Osteocyte (in vitro differentiated cells): Measurements from ENCODE around the gene BPIFB6. TPM values are rescaled to one million over a fixed set of nuclear protein-coding genes. Genes with fewer than 3 reads are reported as not detected.

Experiments
- DNase-seq: peaks from one replicate; pipeline ENCODE4 v3.0.0; 2021; ENCODE audit warnings: mixed read lengths; ENCODE audit not compliant: unreplicated experiment; ENCODE audit errors: extremely low spot score
- H3K27ac Mint-ChIP-seq: one replicate; pipeline ENCODE4 v1.8.0; 2021; ENCODE audit warnings: mild to moderate bottlenecking, mixed read lengths; ENCODE audit not compliant: unreplicated experiment
- H3K27me3 Mint-ChIP-seq: one replicate; pipeline ENCODE4 v1.8.0; 2021; ENCODE audit warnings: mixed read lengths; ENCODE audit not compliant: unreplicated experiment
- H3K36me3 Mint-ChIP-seq: one replicate; pipeline ENCODE4 v1.8.0; 2021; ENCODE audit warnings: mixed read lengths; ENCODE audit not compliant: unreplicated experiment
- H3K4me1 Mint-ChIP-seq: one replicate; pipeline ENCODE4 v1.8.0; 2021; ENCODE audit warnings: mixed read lengths; ENCODE audit not compliant: unreplicated experiment
- H3K4me3 Mint-ChIP-seq: one replicate; pipeline ENCODE4 v1.8.0; 2021; ENCODE audit warnings: mild to moderate bottlenecking, moderate library complexity, mixed read lengths; ENCODE audit not compliant: unreplicated experiment
- H3K9me3 Mint-ChIP-seq: one replicate; pipeline ENCODE4 v1.8.0; 2021; ENCODE audit warnings: mixed read lengths; ENCODE audit not compliant: unreplicated experiment
- CTCF ChIP-seq: fragments of 200-600 bp; sonication (generic); IDR thresholded peaks from 2 replicates; pipeline ENCODE4 v1.5.0; 2021; ENCODE audit warnings: antibody characterized with exemption, mild to moderate bottlenecking, moderate library complexity
- total RNA-seq: library from RNA; stranded (reverse); gene quantifications from 2 replicates; pipeline ENCODE4 v1.2.1, GENCODE V29; 2021

BPIFB6 gene
- total RNA-seq, 1 donor from 2014 or later = not detected

GRCh38 chr20:33083544-33084340, 52.3 kb downstream of the BPIFB6 start:
- Mint-ChIP-seq H3K36me3 (no peaks in the 10 kb centered on the region), H3K27ac (no peak overlapping the region), H3K9me3 (no peaks in the 10 kb centered on the region), H3K27me3 (peaks cover 7% of the 10 kb centered on the region), H3K4me1 (no peaks in the 10 kb centered on the region), H3K4me3 (no peak overlapping the region)
- no peak for DNase-seq
- TF ChIP-seq CTCF = no peak

- H3K27me3 Mint-ChIP-seq = peaks cover 7% of the 10 kb centered on the region
- TF ChIP-seq CTCF = no peak
- DNase-seq = no peak
These were observed 53.3 kb downstream of the BPIFB6 start for GRCh38 chr20:33084722-33085121.

DNA sequence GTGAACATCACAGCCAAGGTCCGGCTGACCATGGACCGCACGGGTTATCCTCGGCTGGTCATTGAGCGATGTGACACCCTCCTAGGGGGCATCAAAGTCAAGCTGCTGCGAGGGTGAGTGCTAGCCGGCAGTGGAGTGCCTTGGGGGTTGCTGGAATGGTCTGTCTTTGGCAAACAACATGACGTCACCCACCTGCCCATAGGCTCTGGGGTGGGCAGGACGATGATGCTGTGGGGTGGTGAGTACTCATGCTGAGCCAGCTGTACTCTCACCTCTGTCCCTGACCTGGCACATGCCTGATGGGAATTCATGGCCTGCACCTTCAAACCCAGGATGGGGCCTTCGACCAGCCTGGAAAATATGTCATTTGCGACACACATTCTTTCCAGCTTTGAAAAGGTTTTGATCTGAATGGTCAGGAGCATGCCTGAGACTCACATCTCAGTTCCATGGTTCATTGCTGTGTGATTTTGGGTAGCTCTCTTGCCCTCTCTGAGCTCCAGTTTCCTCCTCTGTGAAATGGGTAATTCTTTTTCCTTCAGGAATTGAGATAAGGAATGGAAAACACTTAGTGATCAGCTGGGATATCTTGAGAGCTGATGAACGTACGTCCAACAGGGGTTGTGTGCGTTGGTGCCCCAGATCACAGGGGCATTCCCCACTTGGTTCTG, 54.7 kb downstream of the BPIFB6 start:
- Mint-ChIP-seq H3K27ac (no peak overlapping the region), H3K27me3 (peaks cover 2% of the 10 kb centered on the region), H3K4me1 (no peaks in the 10 kb centered on the region), H3K36me3 (no peaks in the 10 kb centered on the region), H3K9me3 (no peaks in the 10 kb centered on the region), H3K4me3 (no peak overlapping the region)
- DNase-seq = no peak
- no peak for TF ChIP-seq CTCF

More at GRCh38 chr20:33084722-33085121, 53.3 kb downstream of the BPIFB6 start:
- Mint-ChIP-seq H3K27ac (no peak overlapping the region), H3K4me1 (no peaks in the 10 kb centered on the region), H3K4me3 (no peak overlapping the region), H3K9me3 (no peaks in the 10 kb centered on the region), H3K36me3 (no peaks in the 10 kb centered on the region)

- no peaks in the 10 kb centered on the region for H3K9me3 Mint-ChIP-seq
- H3K4me3 Mint-ChIP-seq = no peak overlapping the region
These were observed 59.7 kb downstream of the BPIFB6 start for GRCh38 chr20:33091147-33091546.

More at GRCh38 chr20:33091147-33091546, 59.7 kb downstream of the BPIFB6 start:
- H3K4me1 Mint-ChIP-seq = no peaks in the 10 kb centered on the region
- no peak for TF ChIP-seq CTCF
- peaks cover 2% of the 10 kb centered on the region for H3K27me3 Mint-ChIP-seq
- H3K27ac Mint-ChIP-seq = no peak overlapping the region
- H3K36me3 Mint-ChIP-seq = no peaks in the 10 kb centered on the region
- no peak for DNase-seq
